ENCODE data around the gene LCN15. TPM values are rescaled to one million over a fixed set of nuclear protein-coding genes. Genes with fewer than 3 reads are reported as not detected.

LCN15 gene
- not detected for total RNA-seq

GRCh38 chr9:136764301-136764891 lies at the start of gene LCN15:
TSS of gene LCN15 (minus strand) at chr9:136764518. CDS start at chr9:136764488, 30 bp downstream.
- Histone ChIP-seq H3K4me3 (no peak within 1 kb of the TSS), H3K9me3 (no peaks in the 10 kb centered on the region), H3K4me1 (peaks cover 0 to 19% (median 2%) of the 10 kb centered on the region in 4 donors), H3K36me3 (no peaks in the 10 kb centered on the region), H3K27ac (no peak within 1 kb of the TSS), H3K27me3 (peaks cover 0 to 55% of the 10 kb centered on the region in 2 donors)
- 62 to 74% methylated on average over 10 to 13 of the region's 14 CpGs for WGBS, 2 donors
- no peak for DNase-seq (ENCODE audit: low spot score in 2 of 2)
- no peak for TF ChIP-seq POLR2A (IDR thresholded peaks at IDR 0.05)
- no peak for TF ChIP-seq CTCF (IDR thresholded peaks at IDR 0.05)
- no peak for TF ChIP-seq EP300 (IDR thresholded peaks at IDR 0.05)

- Histone ChIP-seq H3K4me3 (peak overlapping the region; percentile 78 to 95 (median 86)), H3K4me1 (peaks cover 0 to 49% (median 23%) of the 10 kb centered on the region in 4 donors), H3K9me3 (no peaks in the 10 kb centered on the region), H3K27me3 (no peaks in the 10 kb centered on the region), H3K27ac (peak overlapping the region in 2 of 4 donors; percentile 72 to 94), H3K36me3 (peaks cover 0 to 32% (median 0%) of the 10 kb centered on the region in 3 donors)
- WGBS, 2 donors, result 5 to 8% methylated on average over 14 of the region's 14 CpGs
- TF ChIP-seq EP300 (IDR thresholded peaks at IDR 0.05) (no peak), POLR2A (IDR thresholded peaks at IDR 0.05) (no peak), CTCF (IDR thresholded peaks at IDR 0.05) (no peak)
- no peak for DNase-seq (ENCODE audit: low spot score in 2 of 2)
These were observed 44.5 kb upstream of the LCN15 start for GRCh38 chr9:136808806-136809158.

- no peaks in the 10 kb centered on the region for H3K9me3 ChIP-seq
- H3K36me3 ChIP-seq, result peaks cover 0 to 32% (median 0%) of the 10 kb centered on the region in 3 donors
- peak overlapping the region in 3 of 4 donors; percentile 34 to 94 (median 72) for H3K27ac ChIP-seq
- H3K4me1 ChIP-seq, result peaks cover 0 to 49% (median 23%) of the 10 kb centered on the region in 4 donors
- TF ChIP-seq POLR2A (IDR thresholded peaks at IDR 0.05), result no peak
- TF ChIP-seq EP300 (IDR thresholded peaks at IDR 0.05), result no peak
- TF ChIP-seq CTCF (IDR thresholded peaks at IDR 0.05), result peak in 1 of 5 experiments; percentile 5
- H3K27me3 ChIP-seq, result no peaks in the 10 kb centered on the region
- WGBS, 2 donors, result 0 to 1% methylated on average over 27 to 35 of the region's 93 CpGs
- peak overlapping the region; percentile 78 to 95 (median 86) for H3K4me3 ChIP-seq
- DNase-seq (ENCODE audit: low spot score in 2 of 2), result no peak
These were observed 43.9 kb upstream of the LCN15 start for GRCh38 chr9:136808075-136808805.

- H3K36me3 ChIP-seq, result peaks cover 0 to 25% (median 0%) of the 10 kb centered on the region in 3 donors
- H3K4me3 ChIP-seq, result peak within 1 kb of the TSS; percentile 78 to 95 (median 86)
- DNase-seq (ENCODE audit: low spot score in 2 of 2), result peak; percentile 45 to 47
- peaks cover 0 to 2% of the 10 kb centered on the region in 2 donors for H3K27me3 ChIP-seq
- H3K4me1 ChIP-seq, result peaks cover 0 to 49% (median 23%) of the 10 kb centered on the region in 4 donors
- TF ChIP-seq EP300 (IDR thresholded peaks at IDR 0.05) (peak in 1 of 2 donors; percentile 69), CTCF (IDR thresholded peaks at IDR 0.05) (peak in 2 of 5 experiments; percentile 37 to 57), POLR2A (IDR thresholded peaks at IDR 0.05) (peak; percentile 63 to 68)
- peak within 1 kb of the TSS; percentile 60 to 94 (median 88) for H3K27ac ChIP-seq
- 1 to 2% methylated on average over 45 to 77 of the region's 96 CpGs for WGBS, 2 donors
- no peaks in the 10 kb centered on the region for H3K9me3 ChIP-seq
These were observed 43.2 kb upstream of the LCN15 start, which contains the start of gene RABL6 for GRCh38 chr9:136807281-136808074. TSS of gene RABL6 (plus strand) at chr9:136807948. CDS start at chr9:136808197, 249 bp downstream.

Measured in tibial nerve (tissue), 4 donors.